GM19372 (cell line): ENCODE measurements around the gene FRK.
"Not testable (repeated sequence)": the region's sequence is repeated elsewhere in the genome, so short reads cannot be mapped to it uniquely, and the experiment has no call there.

Experiments used
- ATAC-seq: cut with Tn5 transposase; IDR thresholded peaks from one replicate; pipeline ENCODE4 v1.9.1; 2021; ENCODE audit warnings: mild to moderate bottlenecking, low read depth, moderate library complexity; ENCODE audit not compliant: unreplicated experiment

FRK gene

GRCh38 chr6:115896538-115897129 is 164.1 kb downstream of the FRK start:
- ATAC-seq = peak; percentile 41

DNA sequence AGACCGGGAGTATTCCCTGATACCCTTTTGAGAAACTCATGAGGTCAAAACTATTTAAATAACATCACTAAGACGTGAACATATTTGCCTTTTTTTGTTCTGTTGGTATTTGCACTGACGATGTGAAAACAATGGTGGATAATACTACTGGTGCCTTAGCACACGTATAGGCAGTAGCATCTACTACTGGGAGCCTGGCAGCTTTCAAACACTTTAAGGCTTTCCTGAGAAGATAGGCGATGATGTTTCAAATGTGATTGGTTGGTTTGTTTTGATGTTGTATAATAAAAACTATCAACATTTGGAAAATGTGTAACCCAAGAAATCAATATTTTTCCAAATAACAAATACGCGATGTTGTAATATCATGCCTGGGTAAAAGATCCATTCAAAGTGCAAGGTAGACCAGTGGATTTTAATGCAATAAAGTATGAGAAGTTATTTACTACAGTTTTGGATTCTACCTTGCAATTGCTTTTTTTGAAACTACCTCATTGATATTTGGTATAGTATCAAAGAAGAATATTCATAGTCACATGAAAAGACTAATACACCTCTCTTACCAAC is 166.2 kb downstream of the FRK start:
- no peak for ATAC-seq

DNA sequence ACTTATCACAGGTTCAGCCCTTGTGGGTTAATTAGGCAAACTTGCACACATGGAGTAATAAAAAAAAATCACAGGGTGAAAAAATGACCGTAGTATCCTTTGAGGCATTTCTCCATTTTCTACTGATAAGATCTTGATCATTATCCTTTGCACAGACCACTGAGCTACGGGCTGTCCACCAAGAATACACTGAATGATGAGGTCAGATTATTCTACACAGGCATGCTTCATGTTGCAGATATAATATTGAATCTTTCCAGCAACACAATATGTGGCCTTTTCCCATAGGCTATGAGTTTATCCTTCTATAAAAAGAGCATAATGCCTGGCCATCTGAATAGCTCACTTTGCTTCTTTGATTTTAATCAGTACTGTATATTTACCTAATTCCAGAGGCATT is 168.9 kb downstream of the FRK start:
- no peak for ATAC-seq

- peak; percentile 92 for ATAC-seq
These were observed 169.5 kb downstream of the FRK start for GRCh38 chr6:115891111-115891669.

- ATAC-seq = no peak
These were observed 170.5 kb downstream of the FRK start for GRCh38 chr6:115890238-115890637.

- ATAC-seq = not testable (repeated sequence)
These were observed 171.8 kb downstream of the FRK start for GRCh38 chr6:115888687-115889470.

DNA sequence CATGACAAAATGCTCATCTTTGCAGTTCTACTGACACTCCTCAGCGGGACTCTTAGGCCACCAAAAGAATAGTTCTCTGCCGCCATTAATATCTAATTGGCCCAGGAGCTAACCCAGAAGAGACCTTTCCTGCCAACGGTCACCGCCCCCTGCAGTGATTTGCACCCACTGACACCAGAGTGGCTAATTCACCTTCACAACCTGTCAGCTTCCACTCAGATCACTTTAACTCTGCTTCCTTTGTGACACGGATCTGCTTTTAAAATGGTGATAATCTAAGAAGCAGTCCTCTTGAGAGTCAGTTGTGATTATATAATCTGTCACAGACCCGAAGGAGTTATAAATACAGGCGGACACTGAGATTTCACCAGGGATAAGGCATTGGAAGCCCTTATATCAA is 172.8 kb downstream of the FRK start:
- no peak for ATAC-seq

- ATAC-seq = no peak
These were observed 174.9 kb downstream of the FRK start for GRCh38 chr6:115885636-115886366.

DNA sequence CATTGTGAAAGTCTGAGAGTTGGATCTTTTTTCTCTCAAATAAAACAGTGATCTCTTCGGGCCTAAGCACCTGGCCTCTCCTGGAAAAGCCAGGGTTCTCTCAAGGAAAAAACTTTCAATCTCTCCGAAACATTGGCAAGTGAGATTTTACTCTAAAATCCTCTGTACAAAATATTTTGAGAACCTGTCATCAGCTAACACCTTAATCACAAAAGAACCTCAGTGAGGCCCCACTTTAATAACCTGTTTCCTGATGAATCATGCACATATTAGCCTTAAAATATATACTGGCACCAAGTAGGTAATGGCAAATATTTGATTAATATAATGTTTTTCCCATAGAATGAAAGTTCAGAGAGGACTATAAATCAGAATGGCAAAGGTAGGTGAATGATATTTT is 177.9 kb downstream of the FRK start:
- ATAC-seq = no peak

- no peak for ATAC-seq
These were observed 178.5 kb downstream of the FRK start for GRCh38 chr6:115882174-115882573.
